ENCODE measurements around the gene CNDP2.

The CNDP2 gene

GRCh38 chr18:74507927-74508326 lies 11.8 kb downstream of the CNDP2 start:
- no peak overlapping the region for H3K27ac ChIP-seq
- no peak for TF ChIP-seq CTCF (conservative IDR thresholded peaks at IDR 0.05)
- TF ChIP-seq ZFX (IDR thresholded peaks at IDR 0.05) = no peak

GRCh38 chr18:74508366-74508765 lies 12.2 kb downstream of the CNDP2 start:
- no peak for TF ChIP-seq CTCF (conservative IDR thresholded peaks at IDR 0.05)
- TF ChIP-seq ZFX (IDR thresholded peaks at IDR 0.05) = no peak

GRCh38 chr18:74508821-74509225 lies 12.7 kb downstream of the CNDP2 start:
- no peak for TF ChIP-seq ZFX (IDR thresholded peaks at IDR 0.05)
- TF ChIP-seq CTCF (conservative IDR thresholded peaks at IDR 0.05) = no peak
- no peak overlapping the region for H3K27ac ChIP-seq

More at GRCh38 chr18:74508366-74508765, 12.2 kb downstream of the CNDP2 start:
- no peak overlapping the region for H3K27ac ChIP-seq

GRCh38 chr18:74509856-74510769 lies 13.9 kb downstream of the CNDP2 start:
- TF ChIP-seq CTCF (conservative IDR thresholded peaks at IDR 0.05) (no peak), ZFX (IDR thresholded peaks at IDR 0.05) (no peak)

DNA sequence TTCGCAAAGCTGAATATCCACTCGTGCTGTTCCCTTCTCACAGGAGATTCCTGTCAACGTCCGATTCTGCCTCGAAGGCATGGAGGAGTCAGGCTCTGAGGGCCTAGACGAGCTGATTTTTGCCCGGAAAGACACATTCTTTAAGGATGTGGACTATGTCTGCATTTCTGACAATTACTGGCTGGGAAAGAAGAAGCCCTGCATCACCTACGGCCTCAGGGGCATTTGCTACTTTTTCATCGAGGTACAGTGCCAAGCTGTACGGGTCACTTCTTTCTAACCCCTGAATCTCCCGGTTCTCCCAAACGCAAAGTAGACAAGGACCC lies 14.6 kb downstream of the CNDP2 start:
- H3K27ac ChIP-seq = no peak overlapping the region
- TF ChIP-seq CTCF (conservative IDR thresholded peaks at IDR 0.05) = no peak
- TF ChIP-seq ZFX (IDR thresholded peaks at IDR 0.05) = no peak

More at GRCh38 chr18:74509856-74510769, 13.9 kb downstream of the CNDP2 start:
- H3K27ac ChIP-seq = no peak overlapping the region

DNA sequence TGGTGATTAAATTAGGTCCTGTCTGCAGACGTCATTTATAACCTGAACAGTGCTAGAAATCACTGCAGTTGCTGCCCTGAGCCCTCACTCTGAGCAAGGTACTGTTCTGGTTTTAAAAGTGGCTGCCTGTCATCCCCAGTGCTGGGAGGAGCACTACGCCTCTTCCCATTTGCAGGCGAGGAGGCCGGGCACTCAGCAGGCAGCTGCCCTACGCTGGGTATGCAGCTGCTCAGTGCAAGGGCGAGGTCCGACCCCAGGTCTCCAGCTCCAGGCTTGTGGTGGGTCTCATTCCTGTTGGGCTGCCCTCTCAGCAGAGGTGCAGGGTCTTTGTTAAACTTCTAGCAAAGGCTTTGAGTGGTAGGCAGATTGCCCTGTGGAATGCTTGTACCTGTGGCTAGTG lies 15.7 kb downstream of the CNDP2 start:
- TF ChIP-seq ZFX (IDR thresholded peaks at IDR 0.05) (no peak), CTCF (conservative IDR thresholded peaks at IDR 0.05) (no peak)

GRCh38 chr18:74512321-74513053 lies 16.3 kb downstream of the CNDP2 start:
- TF ChIP-seq ZFX (IDR thresholded peaks at IDR 0.05) (no peak), CTCF (conservative IDR thresholded peaks at IDR 0.05) (no peak)
- H3K27ac ChIP-seq = no peak overlapping the region

More for the DNA sequence above, 15.7 kb downstream of the CNDP2 start:
- no peak overlapping the region for H3K27ac ChIP-seq

Measured in C4-2B (cell line).